Cardiac muscle cell (in vitro differentiated cells and primary cell): ENCODE measurements around the gene CNTNAP4. TPM values are rescaled to one million over a fixed set of nuclear protein-coding genes. Genes with fewer than 3 reads are reported as not detected.

Experiments
- DNase-seq, 2 donors: peaks; one replicate each; pipeline versions ENCODE4 v3.0.0 to v3.0.0-alpha.2; 2010 to 2017; ENCODE audit warnings: low read depth in 1 of 2, low spot score in 1 of 2
- H3K27ac ChIP-seq: fragments of 200-600 bp; sonication (generic); 2 replicates; pipeline ENCODE4 v1.5.1; 2016
- H3K27me3 ChIP-seq: fragments of 200-600 bp; sonication (generic); 2 replicates; pipeline ENCODE4 v1.6.0; 2016; ENCODE audit warnings: control low read depth
- H3K36me3 ChIP-seq: fragments of 200-600 bp; sonication (generic); 2 replicates; pipeline ENCODE4 v1.5.1; 2016; ENCODE audit warnings: control low read depth
- H3K4me1 ChIP-seq: fragments of 200-600 bp; sonication (generic); 2 replicates; pipeline ENCODE4 v1.8.1; 2017; ENCODE audit warnings: low read depth, mild to moderate bottlenecking, mixed run types
- H3K4me3 ChIP-seq: fragments of 200-600 bp; sonication (generic); 2 replicates; pipeline ENCODE4 v1.5.1; 2016; ENCODE audit warnings: mild to moderate bottlenecking
- H3K9me3 ChIP-seq: fragments of 200-600 bp; sonication (generic); 2 replicates; pipeline ENCODE4 v1.5.1; 2017; ENCODE audit warnings: low read depth, mild to moderate bottlenecking, control low read depth
- polyA plus RNA-seq: library from polyadenylated mRNA; unstranded; fragments of >200 nt; fragmentation: Nextera tagmentation; extraction: Ambion mirVana; gene quantifications from 2 replicates; pipeline ENCODE4 v1.2.1, GENCODE V29; 2016
- total RNA-seq: library from RNA; depleted of rRNA; stranded (reverse); fragments of >200 nt; gene quantifications from 2 replicates; pipeline ENCODE4 v1.2.3, GENCODE V29; 2016
- TF ChIP-seq, protein P1 (sequence below): IDR thresholded peaks from 2 replicates; pipeline ENCODE4 v1.5.1; 2012; ENCODE audit warnings: low read depth, mild to moderate bottlenecking, low read length

CNTNAP4 gene
- total and polyA plus RNA-seq, 2 experiments from 2014 or later: 1.1 TPM; not detected in 1

- no peaks in the 10 kb centered on the region for H3K36me3 ChIP-seq
- no peaks in the 10 kb centered on the region for H3K9me3 ChIP-seq
These were observed 169.1 kb downstream of the CNTNAP4 start for GRCh38 chr16:76446251-76446650.

DNA sequence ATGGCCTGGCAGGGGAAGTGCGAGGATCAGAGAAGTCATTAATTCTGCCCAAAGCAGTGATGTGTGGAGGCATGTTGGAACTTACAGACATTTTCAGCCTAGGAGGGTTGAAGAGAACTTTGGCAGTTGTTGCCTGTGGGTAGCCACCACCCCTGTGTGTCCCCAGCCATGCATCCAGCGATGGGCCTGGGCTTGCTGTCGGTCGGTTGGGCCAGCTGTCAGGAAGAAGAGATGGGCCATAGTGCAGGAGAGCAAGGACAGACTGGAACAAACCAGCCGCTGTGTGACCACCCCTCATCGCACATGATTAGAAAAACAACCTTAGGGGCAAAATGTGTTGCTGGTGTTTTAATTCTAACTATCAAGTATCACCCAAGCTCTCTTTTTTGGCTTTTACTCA, 173.7 kb downstream of the CNTNAP4 start:
- Histone ChIP-seq H3K4me3 (no peak overlapping the region), H3K4me1 (no peaks in the 10 kb centered on the region), H3K27me3 (no peaks in the 10 kb centered on the region), H3K9me3 (no peaks in the 10 kb centered on the region), H3K36me3 (no peaks in the 10 kb centered on the region), H3K27ac (no peak overlapping the region)
- DNase-seq: no peak
- TF ChIP-seq, protein P1, sequence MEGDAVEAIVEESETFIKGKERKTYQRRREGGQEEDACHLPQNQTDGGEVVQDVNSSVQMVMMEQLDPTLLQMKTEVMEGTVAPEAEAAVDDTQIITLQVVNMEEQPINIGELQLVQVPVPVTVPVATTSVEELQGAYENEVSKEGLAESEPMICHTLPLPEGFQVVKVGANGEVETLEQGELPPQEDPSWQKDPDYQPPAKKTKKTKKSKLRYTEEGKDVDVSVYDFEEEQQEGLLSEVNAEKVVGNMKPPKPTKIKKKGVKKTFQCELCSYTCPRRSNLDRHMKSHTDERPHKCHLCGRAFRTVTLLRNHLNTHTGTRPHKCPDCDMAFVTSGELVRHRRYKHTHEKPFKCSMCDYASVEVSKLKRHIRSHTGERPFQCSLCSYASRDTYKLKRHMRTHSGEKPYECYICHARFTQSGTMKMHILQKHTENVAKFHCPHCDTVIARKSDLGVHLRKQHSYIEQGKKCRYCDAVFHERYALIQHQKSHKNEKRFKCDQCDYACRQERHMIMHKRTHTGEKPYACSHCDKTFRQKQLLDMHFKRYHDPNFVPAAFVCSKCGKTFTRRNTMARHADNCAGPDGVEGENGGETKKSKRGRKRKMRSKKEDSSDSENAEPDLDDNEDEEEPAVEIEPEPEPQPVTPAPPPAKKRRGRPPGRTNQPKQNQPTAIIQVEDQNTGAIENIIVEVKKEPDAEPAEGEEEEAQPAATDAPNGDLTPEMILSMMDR: no peak

More at GRCh38 chr16:76446251-76446650, 169.1 kb downstream of the CNTNAP4 start:
- Histone ChIP-seq H3K4me1 (no peaks in the 10 kb centered on the region), H3K4me3 (no peak overlapping the region), H3K27me3 (no peaks in the 10 kb centered on the region), H3K27ac (no peak overlapping the region)
- TF ChIP-seq, protein P1: no peak
- no peak for DNase-seq

- no peaks in the 10 kb centered on the region for H3K27me3 ChIP-seq
- H3K9me3 ChIP-seq: no peaks in the 10 kb centered on the region
- H3K4me3 ChIP-seq: no peak overlapping the region
- no peak for DNase-seq
- H3K4me1 ChIP-seq: no peaks in the 10 kb centered on the region
- no peaks in the 10 kb centered on the region for H3K36me3 ChIP-seq
- TF ChIP-seq, protein P1: no peak
- no peak overlapping the region for H3K27ac ChIP-seq
These were observed 178.1 kb downstream of the CNTNAP4 start for GRCh38 chr16:76455257-76455656.

DNA sequence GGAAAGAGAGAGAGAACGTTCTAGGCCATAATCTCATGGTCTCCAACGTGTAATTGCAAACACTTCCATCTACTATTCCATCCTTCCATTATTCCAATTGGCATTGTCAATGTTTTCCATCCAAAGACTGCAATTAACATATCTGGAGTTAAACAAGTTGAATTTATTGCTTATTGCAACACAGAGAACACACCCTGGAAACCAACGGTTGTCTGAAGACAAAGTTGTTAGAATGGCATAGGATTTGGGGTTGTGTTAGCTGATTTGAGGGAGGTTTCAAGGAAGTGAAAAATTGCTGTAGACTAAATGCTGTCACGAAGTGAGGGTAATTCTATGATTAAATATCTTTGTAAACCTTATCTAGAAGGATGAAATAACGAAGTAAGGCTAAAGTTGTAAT, 178.8 kb downstream of the CNTNAP4 start:
- H3K27ac ChIP-seq: no peak overlapping the region
- no peak for DNase-seq
- H3K4me1 ChIP-seq: no peaks in the 10 kb centered on the region
- no peaks in the 10 kb centered on the region for H3K27me3 ChIP-seq
- no peak overlapping the region for H3K4me3 ChIP-seq
- TF ChIP-seq, protein P1: no peak
- no peaks in the 10 kb centered on the region for H3K9me3 ChIP-seq
- H3K36me3 ChIP-seq: no peaks in the 10 kb centered on the region

DNA sequence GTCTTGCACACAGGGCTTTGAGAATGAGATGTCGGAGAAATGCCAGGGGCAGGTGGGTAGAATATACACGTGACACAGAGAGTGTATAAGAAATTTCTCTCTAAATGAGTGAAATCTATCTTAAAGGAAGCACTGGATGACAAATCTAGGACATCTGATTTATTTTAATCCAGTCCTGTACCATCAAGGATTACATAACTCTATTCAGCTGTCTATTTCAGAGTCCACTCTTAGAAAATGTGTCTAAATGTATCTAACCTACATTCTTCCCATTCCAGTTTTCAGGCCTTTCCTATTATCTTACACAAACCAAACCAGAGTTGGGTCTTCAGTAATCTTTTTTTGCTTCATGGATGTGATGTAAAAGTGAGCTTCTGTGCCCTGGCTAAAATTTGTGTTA, 181.9 kb downstream of the CNTNAP4 start:
- TF ChIP-seq, protein P1: no peak

GRCh38 chr16:76461836-76462235, 184.6 kb downstream of the CNTNAP4 start:
- no peak overlapping the region for H3K4me3 ChIP-seq
- no peaks in the 10 kb centered on the region for H3K9me3 ChIP-seq
- no peaks in the 10 kb centered on the region for H3K27me3 ChIP-seq
- H3K4me1 ChIP-seq: no peaks in the 10 kb centered on the region
- no peak overlapping the region for H3K27ac ChIP-seq
- TF ChIP-seq, protein P1: no peak
- DNase-seq: no peak
- no peaks in the 10 kb centered on the region for H3K36me3 ChIP-seq

More for the DNA sequence above, 181.9 kb downstream of the CNTNAP4 start:
- no peaks in the 10 kb centered on the region for H3K4me1 ChIP-seq
- no peak overlapping the region for H3K4me3 ChIP-seq
- H3K9me3 ChIP-seq: no peaks in the 10 kb centered on the region
- H3K27ac ChIP-seq: no peak overlapping the region
- H3K36me3 ChIP-seq: no peaks in the 10 kb centered on the region
- no peak for DNase-seq
- no peaks in the 10 kb centered on the region for H3K27me3 ChIP-seq
